ENCODE data around the gene GRIK4.

GRIK4 gene

GRCh38 chr11:120551191-120551590 lies 39.6 kb downstream of the GRIK4 start:
- no peak for TF ChIP-seq CTCF (IDR thresholded peaks at IDR 0.05; ENCODE audit: low read depth, low read length)
- DNase-seq (ENCODE audit: extremely low read depth, low read depth), result no peak

GRCh38 chr11:120554766-120555432 lies 43.4 kb downstream of the GRIK4 start:
- no peak for DNase-seq (ENCODE audit: extremely low read depth, low read depth)
- TF ChIP-seq CTCF (IDR thresholded peaks at IDR 0.05; ENCODE audit: low read depth, low read length), result no peak

DNA sequence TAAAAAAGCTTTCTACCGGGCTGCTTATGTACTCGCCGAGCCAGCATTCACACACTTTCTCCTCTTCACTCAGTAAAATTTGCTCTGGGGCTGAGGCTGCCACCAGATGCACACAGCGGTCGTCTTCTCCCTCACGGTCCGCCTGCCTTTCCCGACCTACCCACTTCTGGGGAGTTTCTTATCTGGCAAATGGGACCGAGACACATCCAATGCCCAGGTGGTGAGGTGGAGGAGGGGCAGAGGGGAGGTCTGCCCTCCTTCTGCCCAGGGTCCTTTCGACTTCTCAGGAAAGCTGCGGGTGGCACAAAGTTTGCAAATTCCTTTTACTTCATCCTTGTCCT lies 43.9 kb downstream of the GRIK4 start:
- no peak for TF ChIP-seq CTCF (IDR thresholded peaks at IDR 0.05; ENCODE audit: low read depth, low read length)

DNA sequence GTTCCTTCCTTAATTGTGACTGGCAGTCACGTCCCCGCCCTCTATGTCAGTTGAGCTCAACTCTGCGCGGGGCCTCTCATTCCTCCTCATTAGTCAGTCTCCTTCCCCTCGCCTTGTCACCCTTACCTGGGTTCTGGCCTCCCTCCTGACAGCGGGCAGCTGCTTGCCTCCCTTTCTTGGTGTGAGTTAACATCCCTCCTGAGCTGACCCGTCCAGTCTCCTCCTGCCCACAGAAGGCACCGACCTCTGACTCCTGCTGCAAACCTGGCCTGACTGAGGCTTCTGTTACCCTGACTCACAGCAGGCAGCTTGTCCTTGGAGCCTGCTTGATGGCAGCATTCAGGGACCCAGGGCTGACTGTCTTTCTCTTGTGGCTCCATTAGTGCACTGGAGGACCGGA lies 45.2 kb downstream of the GRIK4 start:
- DNase-seq (ENCODE audit: extremely low read depth, low read depth), result no peak
- no peak for TF ChIP-seq CTCF (IDR thresholded peaks at IDR 0.05; ENCODE audit: low read depth, low read length)

More for the DNA sequence above, 43.9 kb downstream of the GRIK4 start:
- DNase-seq (ENCODE audit: extremely low read depth, low read depth), result no peak

GRCh38 chr11:120558744-120559431 lies 47.3 kb downstream of the GRIK4 start:
- no peak for DNase-seq (ENCODE audit: extremely low read depth, low read depth)
- no peak for TF ChIP-seq CTCF (IDR thresholded peaks at IDR 0.05; ENCODE audit: low read depth, low read length)

- DNase-seq (ENCODE audit: extremely low read depth, low read depth), result no peak
- TF ChIP-seq CTCF (IDR thresholded peaks at IDR 0.05; ENCODE audit: low read depth, low read length), result no peak
Measured at GRCh38 chr11:120561286-120561685, 49.7 kb downstream of the GRIK4 start.

DNA sequence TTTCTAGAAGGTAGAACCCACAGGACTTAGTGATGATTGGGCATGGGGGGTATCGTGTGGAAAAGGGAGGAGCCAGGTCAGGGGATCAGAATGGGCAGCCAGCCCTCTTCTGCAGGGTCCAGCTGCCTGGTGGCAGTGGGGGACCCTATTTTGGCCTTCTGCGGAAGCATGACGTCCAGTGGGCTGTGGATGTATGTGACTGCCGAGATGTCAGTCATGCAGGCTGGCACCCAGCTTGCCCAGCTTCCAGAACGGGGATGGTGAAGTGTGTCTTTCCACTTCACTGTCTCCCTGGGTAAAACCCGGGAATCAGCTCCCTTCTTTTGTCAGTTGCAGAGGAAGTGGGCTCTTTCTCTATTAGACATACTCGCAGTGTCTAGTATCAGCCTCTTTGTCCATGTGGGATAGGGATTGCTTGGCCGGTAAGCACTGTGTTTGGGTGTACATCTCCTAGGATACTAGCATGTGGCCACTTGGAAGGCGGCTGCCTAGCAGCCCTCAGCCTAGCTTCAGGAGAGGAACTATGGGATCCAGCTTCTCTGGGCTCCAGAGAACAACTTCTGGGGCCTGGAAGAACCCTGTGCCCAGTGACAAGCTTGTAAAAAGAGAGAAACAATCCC lies 51.4 kb downstream of the GRIK4 start:
- no peak for DNase-seq (ENCODE audit: extremely low read depth, low read depth)

More for the DNA sequence above, 51.4 kb downstream of the GRIK4 start:
- no peak for TF ChIP-seq CTCF (IDR thresholded peaks at IDR 0.05; ENCODE audit: low read depth, low read length)
